Anterior cingulate cortex (tissue), 58 donors: ENCODE data around the gene TPD52L1.
"Not testable (repeated sequence)": the region's sequence is repeated elsewhere in the genome, so short reads cannot be mapped to it uniquely, and the experiment has no call there.

Experiments
- DNase-seq, 58 donors: peaks; one replicate each; lab custom pipeline; 2025; lab: John Stamatoyannopoulos, UW

Gene TPD52L1

DNA sequence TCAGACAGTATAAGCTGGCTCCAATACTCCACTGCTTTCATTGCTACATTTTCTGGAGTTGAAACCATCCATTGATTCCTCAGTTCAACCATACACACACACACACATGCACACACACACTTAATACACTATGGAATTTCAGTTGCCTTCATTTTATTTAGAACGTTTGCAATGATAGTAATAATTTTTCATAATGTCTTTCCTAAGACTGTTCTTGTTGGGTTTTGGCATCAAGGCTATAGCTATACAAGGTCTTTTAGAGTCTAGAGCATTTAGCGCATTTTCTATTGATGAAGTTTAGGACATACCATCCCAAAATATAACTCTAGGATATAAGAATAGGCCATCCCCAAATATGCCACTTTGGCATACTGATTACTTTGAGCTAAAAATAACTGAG is 15.5 kb upstream of the TPD52L1 start:
- no peak for DNase-seq

DNA sequence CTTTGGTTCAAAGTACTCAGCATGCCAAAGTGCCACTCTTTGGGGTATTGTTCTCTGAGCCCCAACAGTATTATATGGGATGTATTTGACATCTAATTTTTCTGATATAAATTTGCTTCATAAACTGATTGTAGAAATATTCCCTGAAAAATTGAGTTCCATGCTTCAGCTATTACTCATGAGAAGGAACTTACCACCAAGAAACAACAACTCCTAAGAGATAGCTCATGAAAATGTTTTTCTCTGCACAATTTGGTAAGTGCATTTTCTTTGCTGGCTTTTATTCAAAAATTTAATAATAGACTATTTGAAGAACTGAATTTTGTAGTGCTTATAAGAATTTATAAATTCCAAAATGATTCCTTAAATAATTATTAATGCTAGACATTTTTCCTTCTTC is 12.8 kb upstream of the TPD52L1 start:
- no peak for DNase-seq

DNA sequence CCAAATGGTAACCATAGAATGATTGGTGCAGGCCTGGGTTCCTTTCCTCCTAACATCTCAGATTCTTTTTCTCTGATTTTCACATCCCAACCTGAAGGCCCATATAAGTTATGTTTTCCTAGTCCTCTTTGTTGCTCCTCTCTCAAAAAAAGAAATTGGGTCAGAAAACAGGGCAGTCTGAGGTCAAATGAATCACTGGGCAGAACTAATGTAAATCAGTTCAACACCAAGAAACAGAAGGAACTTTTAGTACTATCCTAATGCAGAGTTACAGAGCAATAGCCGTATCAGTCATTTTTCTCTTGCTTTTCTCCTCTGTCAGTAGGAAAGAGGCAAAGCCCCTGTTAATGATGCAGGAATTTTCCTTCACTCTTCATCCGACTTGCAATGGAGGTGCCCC is 11.0 kb upstream of the TPD52L1 start:
- DNase-seq = no peak

DNA sequence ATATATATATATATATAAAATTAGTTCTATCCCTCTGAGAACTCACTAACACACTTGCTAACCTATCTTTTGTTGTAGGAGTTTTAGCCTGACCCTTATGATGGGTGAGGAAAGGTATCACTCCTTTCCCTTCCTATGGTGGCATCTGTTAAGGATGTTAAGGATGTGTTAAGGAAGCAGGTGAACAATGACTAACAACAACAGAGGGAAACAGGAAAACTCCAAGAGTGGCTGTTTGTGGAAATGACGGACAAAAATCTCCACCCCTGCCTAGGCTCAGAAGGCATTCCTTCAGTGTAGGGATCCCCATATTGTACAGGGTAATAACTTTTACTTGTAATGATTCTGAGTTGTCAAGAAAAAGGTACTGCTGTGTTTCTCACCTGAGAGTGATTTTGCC is 8.8 kb upstream of the TPD52L1 start:
- no peak for DNase-seq

DNA sequence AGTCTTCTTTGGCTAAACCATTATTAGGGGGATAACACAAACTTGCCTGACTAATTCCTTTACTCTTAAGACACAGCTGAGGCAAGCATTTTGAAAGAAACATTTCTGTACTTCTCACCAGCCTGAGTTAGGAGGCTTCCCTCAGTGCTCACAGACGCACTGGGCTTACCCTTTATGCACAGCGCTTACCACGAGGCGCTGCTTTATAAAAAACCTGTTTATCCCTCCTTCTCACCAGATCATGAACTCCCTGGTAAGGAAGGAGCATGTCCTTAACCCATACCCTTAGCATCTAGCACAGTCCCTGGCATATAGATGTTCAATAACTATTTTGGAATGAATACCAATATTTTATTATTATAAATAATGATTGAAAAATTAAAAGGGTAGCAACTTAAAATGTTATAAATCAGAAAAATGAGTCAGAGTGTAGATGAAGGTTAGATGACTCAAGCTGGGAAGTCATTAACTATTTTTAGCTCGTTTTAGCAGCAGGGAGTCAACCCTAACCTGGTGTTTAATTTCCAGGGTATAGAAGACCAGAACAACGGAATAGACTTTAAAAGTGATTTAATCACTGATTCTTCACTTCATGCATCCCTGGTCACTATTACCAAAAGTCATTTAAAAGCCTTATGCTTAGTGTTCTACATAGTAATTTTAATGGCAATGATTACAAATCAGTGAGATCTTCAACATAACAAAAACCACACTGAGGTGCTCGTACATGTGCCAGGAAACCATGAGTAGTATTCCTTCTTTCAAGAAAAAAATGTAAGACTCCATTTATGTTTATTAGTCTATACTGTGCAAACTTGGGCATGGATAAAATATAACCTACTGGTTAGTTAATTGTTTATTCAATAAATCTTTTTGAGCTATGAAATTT is 4.1 kb upstream of the TPD52L1 start:
- no peak for DNase-seq

DNA sequence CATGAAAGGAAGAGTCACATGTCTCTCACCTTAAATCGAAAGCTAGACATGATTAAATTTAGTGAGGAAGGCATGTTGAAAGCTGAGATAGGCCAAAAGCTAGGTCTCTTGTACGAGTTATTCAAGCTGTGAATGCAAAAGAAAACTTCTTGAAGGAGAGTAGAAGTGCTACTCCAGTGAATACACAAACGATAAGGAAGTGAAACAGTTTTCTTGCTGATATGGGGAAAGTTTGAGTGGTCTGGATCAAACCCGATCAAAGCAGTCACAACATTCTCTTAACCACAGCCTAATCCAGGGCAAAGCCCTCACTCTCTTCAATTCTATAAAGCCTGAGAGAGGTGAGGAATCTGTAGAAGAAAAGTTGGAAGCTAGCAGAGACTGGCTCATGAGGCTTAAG is 1.9 kb upstream of the TPD52L1 start:
- DNase-seq = no peak

DNA sequence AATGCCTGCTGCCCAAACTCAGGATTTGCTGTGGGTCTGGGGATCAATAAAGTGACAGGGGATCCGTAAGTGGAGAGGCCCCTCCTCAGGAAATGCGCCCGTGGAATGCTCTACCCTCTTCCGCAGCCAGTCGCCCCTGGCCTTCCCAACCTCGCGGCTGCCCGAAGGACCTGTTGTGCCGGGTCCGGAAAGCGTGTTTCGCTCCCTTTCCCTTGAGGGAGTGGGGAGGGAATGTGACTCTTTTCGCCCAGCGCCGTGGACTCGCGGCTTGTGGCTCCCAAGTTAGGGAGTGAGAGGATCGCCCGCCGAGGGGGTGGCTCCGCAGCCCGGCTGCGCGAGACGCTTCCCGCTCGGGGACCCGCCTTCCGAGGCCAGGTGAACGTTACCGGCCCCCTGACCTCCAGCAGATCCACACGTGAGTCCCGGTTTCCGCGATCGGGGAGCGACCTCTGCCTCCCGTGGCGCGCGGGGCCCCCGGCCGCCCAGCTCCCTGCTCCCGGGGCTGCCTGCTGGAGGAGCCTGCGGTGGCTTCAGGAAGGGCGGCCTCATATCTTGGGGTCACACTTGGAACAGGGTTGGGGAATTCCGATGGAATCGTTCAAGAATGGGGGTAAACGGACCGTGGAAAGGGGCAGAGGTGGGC is 666 bp downstream of the TPD52L1 start:
- peak in 2 of 58 donors; percentile 28 to 39 for DNase-seq

DNA sequence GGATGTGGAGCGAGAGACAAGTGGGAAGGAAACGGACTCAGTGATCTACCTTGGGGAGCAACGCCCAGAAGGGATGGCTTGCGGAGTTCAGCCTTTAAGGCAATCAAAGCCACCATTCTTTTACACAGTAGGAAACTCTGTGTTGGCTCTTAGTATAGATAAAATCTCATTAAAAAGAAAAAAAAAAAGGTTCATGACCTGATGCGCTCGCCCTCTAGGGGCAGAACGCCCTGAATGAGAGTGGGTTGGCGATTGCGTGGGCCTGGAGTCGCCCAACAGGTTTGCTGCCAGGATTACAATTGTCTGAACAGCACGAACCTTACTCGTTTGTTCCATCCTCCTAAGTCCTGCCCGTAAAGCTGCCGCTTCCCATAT is 1.2 kb downstream of the TPD52L1 start:
- DNase-seq = peak in 3 of 58 donors; percentile 2 to 7 (median 6)

DNA sequence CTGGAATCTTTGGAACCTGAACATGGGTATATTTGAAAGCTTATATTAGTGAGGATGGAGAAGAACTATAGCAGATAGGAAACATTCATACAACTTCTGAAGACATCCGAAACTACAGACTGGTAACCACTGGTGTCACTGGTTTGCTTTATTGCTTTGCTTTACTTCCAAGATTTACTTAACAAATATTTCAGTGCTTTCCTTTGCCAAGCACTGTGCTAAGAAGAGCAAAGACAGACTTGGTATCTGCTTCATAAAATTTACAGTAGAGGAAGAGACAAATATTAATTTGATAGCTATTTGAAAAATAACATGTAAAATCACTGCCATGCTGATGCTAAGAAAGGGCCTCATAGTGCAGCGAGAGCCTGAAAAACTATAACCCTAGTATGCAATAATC is 1.8 kb downstream of the TPD52L1 start:
- DNase-seq = no peak

DNA sequence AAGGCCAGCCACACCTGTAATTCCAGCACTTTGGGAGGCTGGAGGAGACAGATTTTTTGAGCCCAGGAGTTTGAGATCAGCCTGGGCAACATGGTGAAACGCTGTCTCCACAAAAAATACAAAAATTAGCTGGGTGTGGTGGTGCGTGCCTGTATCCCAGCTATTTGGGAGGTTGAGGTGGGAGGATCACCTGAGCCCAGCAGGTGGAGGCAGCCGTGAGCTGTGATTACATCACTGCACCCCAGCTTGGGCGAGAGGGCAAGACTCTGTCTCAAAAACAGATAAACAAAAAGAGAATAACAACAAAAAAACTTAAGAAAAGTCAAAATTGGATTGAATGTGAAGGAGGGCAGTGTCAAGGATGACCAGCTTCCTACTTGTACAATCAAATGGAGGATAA is 2.9 kb downstream of the TPD52L1 start:
- no peak for DNase-seq

DNA sequence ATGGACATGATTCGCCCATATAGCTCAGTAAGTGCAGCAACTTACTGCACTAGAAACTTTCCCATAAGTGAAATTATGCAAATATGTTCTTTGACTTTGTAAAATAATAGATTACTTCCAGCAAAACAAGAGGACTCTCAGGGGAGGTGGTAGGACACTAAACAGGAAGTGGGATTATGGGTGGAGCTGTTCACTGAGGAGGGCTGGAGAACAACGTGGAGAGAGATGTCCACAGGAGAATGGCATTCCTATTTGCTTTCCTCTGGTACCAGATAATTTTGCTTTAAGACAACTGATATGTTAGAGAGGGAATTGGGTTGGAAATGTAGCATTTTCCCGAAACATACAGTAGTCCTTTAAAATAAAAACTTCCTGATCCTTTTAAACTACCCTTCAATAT is 3.7 kb downstream of the TPD52L1 start:
- no peak for DNase-seq

DNA sequence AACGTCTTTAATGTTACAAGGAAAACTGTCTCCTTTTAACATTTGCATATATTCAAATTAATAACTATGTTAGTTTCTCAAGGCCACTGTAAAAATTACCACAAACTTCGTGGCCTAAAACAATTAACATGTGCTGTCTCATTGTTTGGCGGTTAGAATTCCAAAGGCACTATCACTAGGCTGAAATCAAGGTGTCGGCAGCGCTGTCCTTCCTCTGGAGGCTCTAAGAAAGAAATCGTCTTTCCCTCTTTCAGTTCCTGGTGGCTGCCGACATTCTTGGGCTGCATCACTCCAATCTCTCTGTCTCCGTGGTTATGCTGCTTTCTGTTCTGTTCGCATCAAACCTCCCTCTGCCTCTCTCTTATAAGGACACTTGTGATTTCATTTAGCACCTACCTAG is 4.2 kb downstream of the TPD52L1 start:
- no peak for DNase-seq

DNA sequence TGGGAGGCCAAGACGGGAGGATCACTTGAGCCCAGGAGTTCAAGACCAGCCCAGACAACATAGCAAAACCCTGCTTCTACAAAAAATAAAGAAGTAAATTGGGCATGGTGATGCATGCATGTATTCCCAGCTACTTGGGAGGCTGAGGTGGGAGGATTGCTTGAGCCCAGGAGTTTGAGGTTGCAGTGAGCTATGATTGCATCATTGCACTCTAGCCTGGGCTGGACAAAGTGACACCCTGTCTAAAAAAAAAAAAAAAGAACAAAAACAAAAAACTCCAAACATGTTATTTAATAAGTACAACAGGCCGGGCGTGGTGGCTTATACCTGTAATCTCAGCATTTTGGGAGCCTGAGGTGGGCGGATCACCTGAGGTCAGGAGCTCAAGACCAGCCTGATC is 9.8 kb downstream of the TPD52L1 start:
- DNase-seq = not testable (repeated sequence)

DNA sequence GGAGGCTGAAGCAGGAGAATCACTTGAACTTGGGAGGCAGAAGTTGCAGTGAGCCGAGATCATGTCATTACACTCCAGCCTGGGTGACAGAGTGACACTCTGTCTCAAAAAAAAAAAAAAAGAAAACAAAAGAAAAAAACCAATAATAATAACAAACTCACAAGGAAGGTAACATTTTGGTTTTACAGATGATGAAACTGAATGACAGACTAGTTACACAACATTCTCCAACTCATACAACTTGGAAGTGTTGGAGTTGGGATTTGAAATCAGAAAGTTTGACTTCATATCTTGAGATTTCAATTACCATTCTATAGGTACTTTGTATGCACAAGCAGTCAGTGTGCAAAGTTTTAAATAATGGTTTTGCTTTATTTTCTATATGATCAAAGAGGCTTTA is 10.2 kb downstream of the TPD52L1 start:
- no peak for DNase-seq

DNA sequence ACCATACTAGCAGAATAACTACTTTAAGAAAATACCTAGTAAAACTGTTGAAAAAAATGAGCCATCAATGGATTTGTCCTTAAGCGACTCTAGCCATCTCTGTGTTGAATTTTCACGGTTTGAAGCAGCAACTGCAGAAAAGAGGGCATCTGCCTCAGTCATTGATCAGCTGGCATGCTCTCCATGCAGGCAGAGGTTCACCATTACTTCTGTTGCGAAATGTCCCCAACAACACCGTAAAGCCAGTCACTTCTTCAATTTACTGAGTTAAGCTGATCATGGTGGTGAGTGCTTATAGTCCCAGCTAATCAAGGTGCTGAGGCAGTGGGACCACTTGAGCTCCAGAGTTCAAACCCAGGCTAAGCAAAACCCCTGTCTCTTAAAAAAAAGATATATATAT is 11.1 kb downstream of the TPD52L1 start:
- no peak for DNase-seq

DNA sequence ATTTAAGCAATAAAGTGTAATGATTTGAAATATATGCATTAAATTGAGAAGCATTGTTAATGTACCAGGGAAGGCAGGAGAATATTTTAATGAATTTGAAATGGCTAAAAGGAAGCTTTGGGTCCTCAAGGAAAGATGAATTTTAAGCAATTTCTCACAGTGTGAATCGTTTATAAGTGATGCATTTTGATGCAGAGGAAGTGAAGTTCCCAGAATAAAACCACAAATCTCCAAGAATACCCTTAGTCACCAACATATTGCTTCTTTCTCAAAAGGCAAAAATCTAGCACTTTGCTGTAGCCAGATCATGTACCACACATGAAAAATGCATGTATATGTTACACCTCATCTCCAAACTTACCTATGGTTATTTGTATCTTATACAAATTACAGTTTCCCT is 11.7 kb downstream of the TPD52L1 start:
- DNase-seq = no peak

DNA sequence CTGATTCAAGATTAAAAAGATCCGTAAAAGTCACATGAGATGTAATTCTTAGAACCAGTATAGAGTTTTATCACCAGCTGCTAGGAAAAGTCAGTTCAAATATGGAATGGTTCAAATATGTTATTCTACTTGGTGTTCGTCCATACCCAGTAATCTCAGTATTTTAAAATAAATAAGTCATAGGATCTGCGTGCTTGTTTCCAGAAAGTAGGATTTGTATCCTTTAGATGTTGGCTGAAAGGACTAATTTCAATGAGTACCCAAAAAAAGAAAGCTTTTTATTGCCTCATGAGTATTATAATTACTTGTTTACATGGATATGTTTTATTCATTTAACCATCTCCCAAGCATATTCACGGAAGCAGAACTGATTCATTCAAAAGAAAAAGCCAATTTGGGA is 12.2 kb downstream of the TPD52L1 start:
- no peak for DNase-seq

DNA sequence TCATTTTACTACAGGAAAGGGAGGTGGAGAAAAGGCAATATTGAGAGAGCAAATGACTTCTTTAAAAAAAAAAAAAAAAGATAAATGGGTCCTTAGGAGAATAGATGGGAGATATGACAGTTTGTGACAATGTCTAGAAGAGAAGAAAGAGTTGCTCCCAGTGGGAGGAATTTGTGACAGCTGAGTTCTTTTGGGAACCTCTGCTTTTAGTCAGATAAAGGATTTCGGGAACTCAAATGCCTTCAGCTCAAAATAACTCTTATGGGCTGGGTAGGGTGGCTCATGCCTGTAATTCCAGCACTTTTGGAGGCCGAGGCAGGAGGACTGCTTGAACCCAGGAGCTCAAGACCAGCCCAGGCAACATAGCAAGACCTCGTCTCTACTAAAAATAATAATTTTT is 13.1 kb downstream of the TPD52L1 start:
- no peak for DNase-seq

DNA sequence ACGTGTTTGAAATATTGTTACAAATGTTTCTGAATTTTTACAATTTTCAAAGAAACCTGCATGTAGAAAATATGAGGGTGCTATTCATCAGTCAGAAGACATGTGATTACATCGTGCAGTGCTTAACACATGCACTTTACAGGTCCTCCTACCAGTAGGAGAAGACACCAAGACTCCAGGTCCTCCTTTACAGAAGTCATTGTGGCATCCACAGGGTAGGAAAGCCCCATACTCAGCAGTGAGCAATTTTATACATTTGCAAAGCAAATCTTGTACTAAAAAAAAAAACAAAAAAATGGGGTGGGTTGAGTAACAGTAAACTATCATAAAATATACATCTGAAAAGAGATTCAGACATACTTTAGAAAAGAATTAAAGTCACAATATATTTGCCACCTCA is 14.0 kb downstream of the TPD52L1 start:
- DNase-seq = no peak

DNA sequence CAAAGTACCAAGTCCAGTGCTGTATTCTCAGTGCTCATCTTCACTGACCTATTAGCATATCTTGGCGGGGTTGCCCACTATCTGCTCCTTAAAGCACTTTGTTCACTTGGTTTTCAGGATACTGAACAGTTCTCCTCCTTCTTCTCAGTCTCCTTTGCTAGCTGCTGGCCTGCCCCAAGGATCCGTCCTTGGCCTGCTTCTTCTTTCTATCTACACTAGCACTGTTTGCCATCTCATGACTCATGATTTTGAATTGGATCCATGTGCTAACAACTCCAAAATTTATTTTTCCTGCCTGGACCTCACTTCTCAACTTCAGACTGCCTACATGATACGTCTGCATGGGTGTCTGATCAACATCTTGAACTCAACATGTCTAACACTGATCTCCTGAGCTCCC is 15.5 kb downstream of the TPD52L1 start:
- no peak for DNase-seq

DNA sequence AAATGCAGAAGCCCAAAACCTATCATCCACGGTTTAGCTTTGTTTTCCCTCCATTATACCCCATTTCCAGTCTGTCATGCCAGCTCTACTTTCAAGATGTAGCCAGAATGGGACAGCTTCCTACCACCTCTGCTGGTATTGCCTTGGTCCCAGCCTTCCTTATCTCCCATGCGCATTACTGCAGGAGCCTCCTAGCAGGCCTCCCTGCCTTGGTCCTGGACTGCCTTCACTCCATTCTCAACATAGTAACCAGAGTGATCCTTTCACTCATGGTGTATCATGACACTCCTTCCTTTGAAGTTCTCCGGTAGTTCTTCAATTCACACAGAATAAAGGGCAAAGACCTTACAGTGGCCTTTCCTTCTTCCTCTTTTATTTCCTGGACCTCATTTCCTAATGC is 15.9 kb downstream of the TPD52L1 start:
- DNase-seq = no peak

DNA sequence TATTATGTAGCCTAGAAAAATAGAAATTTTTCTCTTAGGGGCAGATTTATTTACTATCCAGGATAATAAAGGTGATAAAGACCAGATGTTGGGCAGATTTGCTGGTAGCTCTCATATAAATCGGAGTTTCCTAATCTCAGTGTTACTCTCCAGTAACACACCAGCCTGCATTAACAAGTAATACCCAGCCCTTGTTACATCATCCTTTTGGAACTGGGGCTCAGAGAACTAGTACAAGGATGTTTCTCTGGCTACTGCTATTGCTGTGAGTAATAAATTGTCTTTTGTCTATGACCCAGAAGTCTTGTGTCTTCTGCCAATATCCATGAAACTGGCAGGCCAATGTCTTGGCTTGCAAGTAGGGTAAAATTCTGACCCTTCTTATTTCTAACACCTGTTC is 16.8 kb downstream of the TPD52L1 start:
- DNase-seq = peak in 1 of 58 donors; percentile 7
